SK-N-SH treated with all-trans-retinoic acid at 6 μM for 48 hours (cell line): ENCODE measurements around the gene CRADD.
"Not testable (repeated sequence)": the region's sequence is repeated elsewhere in the genome, so short reads cannot be mapped to it uniquely, and the experiment has no call there.

Experiments
- ATAC-seq: fragments of 200-7000 bp; cut with Tn5 transposase; 3 replicates; pipeline ENCODE4 v1.9.1; 2020; ENCODE audit warnings: mild to moderate bottlenecking, moderate library complexity
- ARNTL ChIP-seq: fragments of 450-650 bp; formaldehyde crosslinking; IDR thresholded peaks from 2 replicates; pipeline ENCODE4 v1.5.0; 2020; ENCODE audit warnings: low read depth, mild to moderate bottlenecking, moderate library complexity, borderline replicate concordance
- BACH2 ChIP-seq: fragments of 250-450 bp; sonication (Bioruptor Pico); IDR thresholded peaks from 2 replicates; pipeline ENCODE4 v1.9.0; 2021; ENCODE audit warnings: mild to moderate bottlenecking, borderline replicate concordance
- CSDC2 ChIP-seq: fragments of 250-450 bp; sonication (Bioruptor Pico); IDR thresholded peaks from 2 replicates; pipeline ENCODE4 v1.5.0; 2020; ENCODE audit warnings: mild to moderate bottlenecking, moderate library complexity
- ISL1 ChIP-seq: fragments of 250-450 bp; sonication (Bioruptor Pico); IDR thresholded peaks from 2 replicates; pipeline ENCODE4 v2.1.2; 2022; ENCODE audit warnings: mild to moderate bottlenecking, moderate library complexity
- OSR1 ChIP-seq: fragments of 250-450 bp; sonication (Bioruptor Pico); IDR thresholded peaks from 2 replicates; pipeline ENCODE4 v1.8.0; 2022; ENCODE audit warnings: moderate library complexity, mild to moderate bottlenecking, inconsistent platforms
- RARB ChIP-seq: fragments of 250-450 bp; sonication (Bioruptor Pico); IDR thresholded peaks from 2 replicates; pipeline ENCODE4 v1.8.0; 2021; ENCODE audit warnings: mild to moderate bottlenecking, moderate library complexity
- SNAI2 ChIP-seq: fragments of 250-450 bp; sonication (Bioruptor Pico); IDR thresholded peaks from 2 replicates; pipeline ENCODE4 v1.5.0; 2020; ENCODE audit warnings: mild to moderate bottlenecking, moderate library complexity
- TCF4 ChIP-seq: fragments of 250-450 bp; sonication (Bioruptor Pico); IDR thresholded peaks from 2 replicates; pipeline ENCODE4 v1.8.0; 2021; ENCODE audit warnings: mild to moderate bottlenecking, moderate library complexity, borderline replicate concordance
- TOX ChIP-seq: fragments of 250-450 bp; sonication (Bioruptor Pico); IDR thresholded peaks from 2 replicates; pipeline ENCODE4 v1.8.0; 2021; ENCODE audit warnings: mild to moderate bottlenecking, moderate library complexity, borderline replicate concordance
- TSHZ2 ChIP-seq: fragments of 250-450 bp; sonication (Bioruptor Pico); IDR thresholded peaks from 2 replicates; pipeline ENCODE4 v1.5.0; 2020; ENCODE audit warnings: mild to moderate bottlenecking, moderate library complexity
- ZFP3 ChIP-seq: fragments of 250-450 bp; sonication (Bioruptor Pico); IDR thresholded peaks from 2 replicates; pipeline ENCODE4 v1.5.0; 2020; ENCODE audit warnings: mild to moderate bottlenecking, moderate library complexity
- ZFP30 ChIP-seq: fragments of 450-650 bp; formaldehyde crosslinking; IDR thresholded peaks from 2 replicates; pipeline ENCODE4 v1.5.0; 2022; ENCODE audit warnings: mild to moderate bottlenecking, moderate library complexity
- ZNF565 ChIP-seq: fragments of 450-650 bp; formaldehyde crosslinking; conservative IDR thresholded peaks from 2 replicates; pipeline ENCODE4 v1.5.0; 2020; ENCODE audit warnings: low read depth, mild to moderate bottlenecking, moderate library complexity
- ZNF8 ChIP-seq: fragments of 450-650 bp; formaldehyde crosslinking; IDR thresholded peaks from 2 replicates; pipeline ENCODE4 v1.5.0; 2020; ENCODE audit warnings: mild to moderate bottlenecking, moderate library complexity
- TF ChIP-seq, protein P1 (sequence below): fragments of 250-450 bp; sonication (Bioruptor Pico); IDR thresholded peaks from 2 replicates; pipeline ENCODE4 v1.5.1; 2021; ENCODE audit warnings: mild to moderate bottlenecking, moderate library complexity
- TF ChIP-seq, protein P2 (sequence below): fragments of 250-450 bp; sonication (Bioruptor Pico); IDR thresholded peaks from 2 replicates; pipeline ENCODE4 v1.5.1; 2020; ENCODE audit warnings: low read depth, mild to moderate bottlenecking, moderate library complexity
- TF ChIP-seq, protein P3 (sequence below): fragments of 250-450 bp; sonication (Bioruptor Pico); IDR thresholded peaks from 2 replicates; pipeline ENCODE4 v1.8.0; 2020; ENCODE audit warnings: mild to moderate bottlenecking, moderate library complexity, borderline replicate concordance

Gene CRADD

GRCh38 chr12:93884794-93885460 is 207.8 kb downstream of the CRADD start:
- peak; percentile 17; the same call in 2 of the 3 replicates for ATAC-seq
- TF ChIP-seq BACH2 (CRISPR knock-in tag) (no peak), CSDC2 (CRISPR knock-in tag) (peak; percentile 91), ZFP30 (CRISPR knock-in tag) (no peak), ARNTL (CRISPR knock-in tag) (no peak), ISL1 (CRISPR knock-in tag) (peak; percentile 72; the same call in 1 of the 2 replicates)

GRCh38 chr12:93885973-93886532 is 208.9 kb downstream of the CRADD start:
- not testable (repeated sequence) for ATAC-seq

DNA sequence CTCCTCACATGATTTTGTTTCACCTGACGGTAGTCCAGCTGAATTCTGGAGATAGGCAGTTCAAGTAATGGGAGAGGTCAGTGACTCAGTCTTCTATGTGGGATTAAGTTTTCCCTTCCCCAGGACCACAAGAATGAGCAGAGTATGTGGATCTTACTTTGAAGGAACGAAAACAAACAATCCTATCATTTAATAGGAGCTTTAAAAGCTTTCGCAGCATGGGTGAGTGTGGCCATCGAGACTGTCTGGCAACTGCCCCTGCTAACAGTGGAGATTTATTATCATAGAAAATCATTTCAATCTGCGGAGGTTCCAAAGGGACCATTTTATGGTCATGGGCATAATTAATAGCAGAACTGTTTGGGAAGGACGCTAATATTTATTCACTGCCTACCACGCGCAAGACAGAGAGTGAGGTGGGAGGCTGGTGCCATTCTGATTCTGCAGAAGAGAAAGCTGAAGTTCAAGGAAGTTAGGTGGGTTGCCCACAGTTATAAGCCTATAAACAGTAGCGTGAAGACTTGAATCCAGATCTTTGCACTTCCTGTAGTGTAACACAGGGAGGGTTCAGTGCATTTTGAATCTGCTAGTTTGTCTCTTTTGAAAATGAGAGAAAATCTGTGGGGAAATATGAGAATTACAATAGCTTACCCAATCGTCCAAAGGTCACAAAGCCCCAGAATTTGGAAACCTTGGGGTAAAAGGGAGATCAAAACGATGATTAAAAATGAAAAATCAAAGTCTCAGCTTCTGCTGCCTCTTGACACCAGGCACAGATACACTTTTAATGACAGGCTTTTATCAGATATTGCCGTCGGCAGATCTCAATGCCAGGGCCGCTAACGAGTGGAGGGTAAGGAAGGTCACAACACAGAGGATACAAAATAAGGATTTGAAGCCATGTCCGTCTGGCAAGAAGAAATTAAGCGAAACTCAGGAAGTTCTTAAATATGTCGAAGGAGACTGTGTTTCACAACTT is 209.6 kb downstream of the CRADD start:
- peak; percentile 82 for ATAC-seq
- TF ChIP-seq, protein P1, sequence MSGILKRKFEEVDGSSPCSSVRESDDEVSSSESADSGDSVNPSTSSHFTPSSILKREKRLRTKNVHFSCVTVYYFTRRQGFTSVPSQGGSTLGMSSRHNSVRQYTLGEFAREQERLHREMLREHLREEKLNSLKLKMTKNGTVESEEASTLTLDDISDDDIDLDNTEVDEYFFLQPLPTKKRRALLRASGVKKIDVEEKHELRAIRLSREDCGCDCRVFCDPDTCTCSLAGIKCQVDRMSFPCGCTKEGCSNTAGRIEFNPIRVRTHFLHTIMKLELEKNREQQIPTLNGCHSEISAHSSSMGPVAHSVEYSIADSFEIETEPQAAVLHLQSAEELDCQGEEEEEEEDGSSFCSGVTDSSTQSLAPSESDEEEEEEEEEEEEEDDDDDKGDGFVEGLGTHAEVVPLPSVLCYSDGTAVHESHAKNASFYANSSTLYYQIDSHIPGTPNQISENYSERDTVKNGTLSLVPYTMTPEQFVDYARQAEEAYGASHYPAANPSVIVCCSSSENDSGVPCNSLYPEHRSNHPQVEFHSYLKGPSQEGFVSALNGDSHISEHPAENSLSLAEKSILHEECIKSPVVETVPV = no peak
- peak; percentile 78; the same call in 1 of the 2 replicates for TF ChIP-seq TSHZ2 (CRISPR knock-in tag)
- TF ChIP-seq TOX (CRISPR knock-in tag) = no peak
- TF ChIP-seq ZNF8 (CRISPR knock-in tag) = no peak
- TF ChIP-seq, protein P2, sequence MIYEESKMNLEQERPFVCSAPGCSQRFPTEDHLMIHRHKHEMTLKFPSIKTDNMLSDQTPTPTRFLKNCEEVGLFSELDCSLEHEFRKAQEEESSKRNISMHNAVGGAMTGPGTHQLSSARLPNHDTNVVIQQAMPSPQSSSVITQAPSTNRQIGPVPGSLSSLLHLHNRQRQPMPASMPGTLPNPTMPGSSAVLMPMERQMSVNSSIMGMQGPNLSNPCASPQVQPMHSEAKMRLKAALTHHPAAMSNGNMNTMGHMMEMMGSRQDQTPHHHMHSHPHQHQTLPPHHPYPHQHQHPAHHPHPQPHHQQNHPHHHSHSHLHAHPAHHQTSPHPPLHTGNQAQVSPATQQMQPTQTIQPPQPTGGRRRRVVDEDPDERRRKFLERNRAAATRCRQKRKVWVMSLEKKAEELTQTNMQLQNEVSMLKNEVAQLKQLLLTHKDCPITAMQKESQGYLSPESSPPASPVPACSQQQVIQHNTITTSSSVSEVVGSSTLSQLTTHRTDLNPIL (CRISPR knock-in tag) = 0 out of 2 replicates have a peak, but pooled peaks have one; percentile 36
- TF ChIP-seq ZNF565 = no peak
- no peak for TF ChIP-seq OSR1 (CRISPR knock-in tag)
- peak; percentile 82 for TF ChIP-seq TCF4 (CRISPR knock-in tag)
- no peak for TF ChIP-seq RARB (CRISPR knock-in tag)
- TF ChIP-seq ZFP3 (CRISPR knock-in tag) = no peak
- peak; percentile 39; the same call in 1 of the 2 replicates for TF ChIP-seq SNAI2 (CRISPR knock-in tag)
- peak; percentile 89 for TF ChIP-seq ISL1 (CRISPR knock-in tag)

DNA sequence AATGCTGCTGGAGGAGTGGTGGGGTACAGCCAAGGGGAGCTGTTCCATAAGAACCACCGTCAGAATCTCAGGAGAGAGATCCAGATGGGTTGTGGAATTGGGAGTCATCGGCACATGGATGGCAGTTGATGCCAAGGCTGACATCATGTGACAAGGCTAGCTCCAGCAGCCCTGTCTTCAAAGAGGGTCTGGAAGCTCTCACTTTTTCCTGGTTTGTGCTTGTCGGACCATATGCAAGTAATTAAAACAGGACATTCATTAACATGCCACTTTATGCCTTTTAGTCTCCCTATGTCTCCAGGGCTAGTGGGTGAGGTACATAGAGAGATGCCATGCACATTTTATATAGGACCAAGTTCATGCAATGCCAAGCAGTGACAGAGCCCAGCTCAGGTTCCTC is 211.8 kb downstream of the CRADD start:
- TF ChIP-seq, protein P3, sequence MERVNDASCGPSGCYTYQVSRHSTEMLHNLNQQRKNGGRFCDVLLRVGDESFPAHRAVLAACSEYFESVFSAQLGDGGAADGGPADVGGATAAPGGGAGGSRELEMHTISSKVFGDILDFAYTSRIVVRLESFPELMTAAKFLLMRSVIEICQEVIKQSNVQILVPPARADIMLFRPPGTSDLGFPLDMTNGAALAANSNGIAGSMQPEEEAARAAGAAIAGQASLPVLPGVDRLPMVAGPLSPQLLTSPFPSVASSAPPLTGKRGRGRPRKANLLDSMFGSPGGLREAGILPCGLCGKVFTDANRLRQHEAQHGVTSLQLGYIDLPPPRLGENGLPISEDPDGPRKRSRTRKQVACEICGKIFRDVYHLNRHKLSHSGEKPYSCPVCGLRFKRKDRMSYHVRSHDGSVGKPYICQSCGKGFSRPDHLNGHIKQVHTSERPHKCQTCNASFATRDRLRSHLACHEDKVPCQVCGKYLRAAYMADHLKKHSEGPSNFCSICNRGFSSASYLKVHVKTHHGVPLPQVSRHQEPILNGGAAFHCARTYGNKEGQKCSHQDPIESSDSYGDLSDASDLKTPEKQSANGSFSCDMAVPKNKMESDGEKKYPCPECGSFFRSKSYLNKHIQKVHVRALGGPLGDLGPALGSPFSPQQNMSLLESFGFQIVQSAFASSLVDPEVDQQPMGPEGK (CRISPR knock-in tag) = no peak
- TF ChIP-seq TCF4 (CRISPR knock-in tag) = peak; percentile 23; the same call in 1 of the 2 replicates
- ATAC-seq = no peak
